Tibial artery (tissue), 4 donors: Measurements from ENCODE around the gene KLHL2.

Source experiments
- DNase-seq, 2 donors: peaks; one replicate each; pipeline ENCODE4 v3.0.0-alpha.2; 2019
- H3K27ac ChIP-seq, 2 donors: fragments of 200-600 bp; sonication (generic) in 1 of 2; 1 replicate in 1 of 2; 2 replicates in 1 of 2; pipeline ENCODE4 v1.5.1; 2018 to 2019; ENCODE audit warnings: mild to moderate bottlenecking in 1 of 2
- H3K27me3 ChIP-seq, 2 donors: fragments of 200-600 bp; sonication (generic) in 1 of 2; one replicate each; pipeline versions ENCODE4 v1.5.1 to v1.6.0; 2016 to 2019
- H3K36me3 ChIP-seq, 3 donors: fragments of 200-600 bp; sonication (generic) in 2 of 3; one replicate each; pipeline ENCODE4 v1.5.1; 2016 to 2019; ENCODE audit warnings: mild to moderate bottlenecking in 2 of 3
- H3K4me1 ChIP-seq, 4 donors: fragments of 200-600 bp; sonication (generic) in 2 of 4; 1 replicate in 3 of 4; 2 replicates in 1 of 4; pipeline ENCODE4 v1.5.1; 2016 to 2019
- H3K4me3 ChIP-seq, 2 donors: fragments of 200-600 bp; sonication (generic) in 1 of 2; 1 replicate in 1 of 2; 2 replicates in 1 of 2; pipeline ENCODE4 v1.5.1; 2018 to 2019; ENCODE audit warnings: mild to moderate bottlenecking in 2 of 2
- H3K9me3 ChIP-seq, 3 donors: fragments of 200-600 bp; sonication (generic) in 1 of 3; one replicate each; pipeline ENCODE4 v1.5.1; 2016 to 2019
- CTCF ChIP-seq, 2 experiments: fragments of 200-600 bp in 1 of 2; fragments of 450-650 bp in 1 of 2; IDR thresholded peaks; one replicate each; pipeline ENCODE4 v1.5.1; 2017 to 2019; ENCODE audit warnings: antibody characterized with exemption in 2 of 2, mild to moderate bottlenecking in 1 of 2, moderate library complexity in 1 of 2
- intact Hi-C: fragments of 100-400 bp; cut with DNase I; formaldehyde crosslinking; loops from one replicate; pipeline ENCODE4 v1.15.0; 2023; ENCODE audit warnings: low total_unique reads

The KLHL2 gene

GRCh38 chr4:165360985-165361670 is 153.8 kb downstream of the KLHL2 start:
- Histone ChIP-seq H3K4me3 (no peak overlapping the region), H3K27me3 (peaks cover 0 to 3% of the 10 kb centered on the region in 2 donors), H3K36me3 (no peaks in the 10 kb centered on the region), H3K4me1 (no peaks in the 10 kb centered on the region), H3K9me3 (no peaks in the 10 kb centered on the region), H3K27ac (no peak overlapping the region)
- no peak for TF ChIP-seq CTCF (IDR thresholded peaks at IDR 0.05)
- no peak for DNase-seq
- intact Hi-C loops = no loop called here

- H3K27ac ChIP-seq = no peak overlapping the region
- H3K4me3 ChIP-seq = no peak overlapping the region
- TF ChIP-seq CTCF (IDR thresholded peaks at IDR 0.05) = no peak
- no peaks in the 10 kb centered on the region for H3K9me3 ChIP-seq
- DNase-seq = no peak
- intact Hi-C loops = no loop called here
- no peaks in the 10 kb centered on the region for H3K36me3 ChIP-seq
- peaks cover 0 to 3% of the 10 kb centered on the region in 2 donors for H3K27me3 ChIP-seq
- H3K4me1 ChIP-seq = no peaks in the 10 kb centered on the region
Observed at GRCh38 chr4:165361810-165362209, 154.4 kb downstream of the KLHL2 start.

GRCh38 chr4:165364452-165365080 is 157.2 kb downstream of the KLHL2 start:
- no peaks in the 10 kb centered on the region for H3K36me3 ChIP-seq
- no peak for DNase-seq
- no peaks in the 10 kb centered on the region for H3K4me1 ChIP-seq
- TF ChIP-seq CTCF (IDR thresholded peaks at IDR 0.05) = no peak
- intact Hi-C loops = no loop called here
- peaks cover 0 to 3% of the 10 kb centered on the region in 2 donors for H3K27me3 ChIP-seq
- no peaks in the 10 kb centered on the region for H3K9me3 ChIP-seq
- H3K27ac ChIP-seq = no peak overlapping the region
- H3K4me3 ChIP-seq = no peak overlapping the region

GRCh38 chr4:165367040-165367439 is 159.7 kb downstream of the KLHL2 start:
- TF ChIP-seq CTCF (IDR thresholded peaks at IDR 0.05) = no peak
- Histone ChIP-seq H3K9me3 (no peaks in the 10 kb centered on the region), H3K36me3 (no peaks in the 10 kb centered on the region), H3K27ac (no peak overlapping the region), H3K27me3 (no peaks in the 10 kb centered on the region), H3K4me3 (no peak overlapping the region), H3K4me1 (no peaks in the 10 kb centered on the region)
- no peak for DNase-seq
- intact Hi-C loops = no loop called here

- Histone ChIP-seq H3K27me3 (no peaks in the 10 kb centered on the region), H3K9me3 (no peaks in the 10 kb centered on the region), H3K4me1 (no peaks in the 10 kb centered on the region), H3K4me3 (no peak overlapping the region), H3K36me3 (no peaks in the 10 kb centered on the region), H3K27ac (no peak overlapping the region)
- no peak for DNase-seq
- intact Hi-C loops = no loop called here
- no peak for TF ChIP-seq CTCF (IDR thresholded peaks at IDR 0.05)
Observed at GRCh38 chr4:165368114-165368513, 160.8 kb downstream of the KLHL2 start.
